C4-2B (cell line): ENCODE measurements around the gene ARMH1.

ENCODE experiments used
- CTCF ChIP-seq: fragments of 450-650 bp; conservative IDR thresholded peaks from 2 replicates; pipeline ENCODE4 v1.5.1; 2017; ENCODE audit warnings: mild to moderate bottlenecking
- ZFX ChIP-seq: fragments of 450-650 bp; IDR thresholded peaks from 2 replicates; pipeline ENCODE4 v1.6.1; 2017

- TF ChIP-seq CTCF (no peak), ZFX (no peak)
Observed at GRCh38 chr1:44689447-44689765, 14.9 kb downstream of the ARMH1 start.
